Ovary (tissue), 9 donors: ENCODE data around the gene APBB2. TPM values are rescaled to one million over a fixed set of nuclear protein-coding genes. Genes with fewer than 3 reads are reported as not detected.

Source experiments
- DNase-seq, 5 donors: peaks; one replicate each; pipeline ENCODE4 v3.0.0-alpha.2; 2019 to 2020
- H3K27ac ChIP-seq, 2 donors: fragments of 200-600 bp; one replicate each; pipeline versions ENCODE4 v1.5.1 to v1.8.0; 2019 to 2022
- H3K27me3 ChIP-seq: fragments of 200-600 bp; one replicate; pipeline ENCODE4 v1.8.0; 2022
- H3K36me3 ChIP-seq: fragments of 200-600 bp; sonication (generic); one replicate; pipeline ENCODE4 v1.5.1; 2019
- H3K4me1 ChIP-seq: one replicate; pipeline ENCODE4 v1.8.1; 2013; ENCODE audit warnings: mild to moderate bottlenecking, moderate library complexity; ENCODE audit not compliant: insufficient read depth
- H3K4me3 ChIP-seq: fragments of 200-600 bp; sonication (generic); one replicate; pipeline ENCODE4 v1.5.1; 2017
- H3K9me3 ChIP-seq, 2 donors: fragments of 200-600 bp in 1 of 2; sonication (generic) in 1 of 2; one replicate each; pipeline versions ENCODE4 v1.5.1 to v1.8.1; 2013 to 2019; ENCODE audit warnings: mild to moderate bottlenecking in 1 of 2, moderate library complexity in 1 of 2
- CTCF ChIP-seq, 3 donors: fragments of 450-650 bp in 2 of 3; fragments of 200-600 bp in 1 of 3; IDR thresholded peaks; one replicate each; pipeline versions ENCODE4 v1.5.1 to v1.8.0; 2016 to 2022; ENCODE audit warnings: antibody characterized with exemption in 3 of 3, mild to moderate bottlenecking in 1 of 3
- EP300 ChIP-seq: sonication (generic); formaldehyde crosslinking; IDR thresholded peaks from one replicate; pipeline ENCODE4 v1.6.1; 2017; ENCODE audit warnings: antibody characterized with exemption
- POLR2A ChIP-seq: fragments of 450-650 bp; IDR thresholded peaks from one replicate; pipeline ENCODE4 v1.6.1; 2017; ENCODE audit warnings: antibody characterized with exemption, mild to moderate bottlenecking, moderate library complexity
- WGBS, 3 donors: extraction: QIAGEN DNeasy Blood & Tissue Kit in 1 of 3; methylation state at CpG; one replicate each; pipeline versions ENCODE4 v1.1.5 to v1.1.7; 2013 to 2017; 5-methylcytosine and 5-hydroxymethylcytosine counted together
- intact Hi-C, 4 donors: fragments of 100-400 bp; cut with DNase I; formaldehyde crosslinking; loops; one replicate each; pipeline versions ENCODE4 v1.11.0 to v1.15.1; 2022 to 2023
- polyA plus RNA-seq, 2 donors: library from polyadenylated mRNA; stranded (reverse); fragments of 200-250 nt in 1 of 2; fragments of 350-450 nt in 1 of 2; fragmentation: Illumina TruSeq in 1 of 2; extraction: RNeasy Lipid Tissue Mini Kit (QIAGEN cat#74804) in 1 of 2; gene quantifications; one replicate each; pipeline ENCODE4 v1.2.3, GENCODE V29; 2013 to 2014
- total RNA-seq, 7 donors: library from RNA; depleted of rRNA in 2 of 7; stranded (reverse); fragments of >200 nt in 2 of 7; fragmentation: NEBNext Ultra II Directional in 3 of 7; extraction: Animal tissue kit (Norgen Biotek cat#: 25700) in 3 of 7; gene quantifications; one replicate each; pipeline versions ENCODE4 v1.1.0 to v1.2.4, GENCODE V29; 2016 to 2023
- donor health status: DM: no; HTN: no; CAD: no; lungs with moderate emphysema.
- donor health status: DM: no; HTN: no; CAD: no.
- donor health status: Bipolar disorder and iron deficiency.
- donor health status: DM: yes; HTN: yes; CAD: no.
- donor health status: DM: no; HTN: no; CAD: no.
- donor health status: DM: yes; HTN: yes; CAD: no.

The APBB2 gene
- total and polyA plus RNA-seq, 9 donors = 30.9 to 163 (median 80.1) TPM

DNA sequence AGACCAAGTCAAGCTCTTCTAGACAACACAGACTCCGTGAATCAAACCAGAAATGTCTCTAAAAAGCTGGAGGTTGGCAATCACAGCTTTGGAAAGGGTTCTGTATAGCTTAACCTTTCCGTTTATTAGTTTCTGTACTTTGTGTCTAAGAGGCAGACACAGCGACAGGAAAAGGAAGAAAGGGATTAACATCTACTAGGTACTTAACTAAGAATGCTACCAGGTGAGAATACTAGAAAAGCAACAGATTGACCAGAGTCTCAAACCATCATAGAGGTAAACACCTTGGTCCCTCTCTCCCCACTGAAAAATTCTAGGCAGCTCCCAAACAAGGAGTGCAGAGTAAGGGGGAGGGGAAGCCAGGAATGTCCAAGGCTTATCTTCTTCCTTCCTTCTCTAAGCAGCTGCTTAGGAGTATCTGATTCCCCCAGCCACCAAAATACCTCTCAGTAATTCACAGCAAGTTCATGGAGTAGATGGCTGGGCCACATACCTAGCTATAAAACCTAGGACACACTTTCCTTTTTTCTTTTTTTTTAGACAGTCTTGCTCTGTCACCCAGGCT is 80.8 kb downstream of the APBB2 start:
- Histone ChIP-seq H3K27ac (no peak overlapping the region), H3K9me3 (no peaks in the 10 kb centered on the region), H3K27me3 (no peaks in the 10 kb centered on the region), H3K4me1 (peaks cover 16% of the 10 kb centered on the region), H3K36me3 (no peaks in the 10 kb centered on the region), H3K4me3 (no peak overlapping the region)
- 59 to 67% (median 63%) methylated on average over 3 of the region's 3 CpGs for WGBS, 3 donors
- intact Hi-C loops = no loop called here
- TF ChIP-seq EP300 = no peak
- no peak for TF ChIP-seq POLR2A
- no peak for TF ChIP-seq CTCF (IDR thresholded peaks at IDR 0.05)
- DNase-seq = no peak

DNA sequence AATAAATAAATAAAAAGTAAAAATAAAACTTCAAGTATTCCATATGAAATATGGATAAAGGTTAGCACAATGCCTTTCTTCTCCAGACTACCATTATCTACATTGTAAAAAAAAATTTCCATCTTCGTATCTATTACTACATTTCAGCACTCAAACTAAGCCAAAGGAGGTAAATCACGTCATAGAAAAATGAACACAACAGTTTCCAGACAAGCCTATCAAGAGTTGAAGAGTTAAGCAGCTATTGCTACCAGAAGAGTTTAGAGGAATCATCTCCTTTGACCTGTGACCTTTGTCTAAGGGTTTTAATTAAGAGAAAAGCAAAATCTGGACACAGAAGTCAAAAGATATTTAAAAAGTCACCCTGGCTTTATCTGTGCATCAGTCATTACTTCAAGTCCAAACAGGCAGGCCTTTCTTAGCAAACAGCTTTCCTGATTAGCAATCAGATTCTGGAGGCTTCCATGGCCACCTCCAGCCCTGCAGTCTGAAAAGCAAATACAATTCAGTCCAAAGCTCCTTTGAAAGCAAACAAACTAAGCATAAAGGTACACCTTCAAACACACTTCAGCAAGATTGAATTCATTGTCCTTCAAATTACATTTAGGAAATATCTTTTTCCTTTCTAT is 82.2 kb downstream of the APBB2 start:
- Histone ChIP-seq H3K36me3 (no peaks in the 10 kb centered on the region), H3K27ac (no peak overlapping the region), H3K9me3 (no peaks in the 10 kb centered on the region), H3K27me3 (no peaks in the 10 kb centered on the region), H3K4me3 (no peak overlapping the region), H3K4me1 (peaks cover 16% of the 10 kb centered on the region)
- TF ChIP-seq EP300 (no peak), POLR2A (no peak), CTCF (IDR thresholded peaks at IDR 0.05) (no peak)
- 56 to 74% (median 57%) methylated on average over 2 of the region's 2 CpGs for WGBS, 3 donors
- intact Hi-C loops = no loop called here
- no peak for DNase-seq

- 34 to 42% (median 40%) methylated on average over 6 of the region's 6 CpGs for WGBS, 3 donors
These were observed 84.4 kb downstream of the APBB2 start for GRCh38 chr4:41129936-41130440.

More at GRCh38 chr4:41129936-41130440, 84.4 kb downstream of the APBB2 start:
- no peak overlapping the region for H3K27ac ChIP-seq
- no peak overlapping the region for H3K4me3 ChIP-seq
- H3K9me3 ChIP-seq = no peaks in the 10 kb centered on the region
- no peaks in the 10 kb centered on the region for H3K36me3 ChIP-seq
- DNase-seq = no peak
- H3K4me1 ChIP-seq = peaks cover 18% of the 10 kb centered on the region
- no peaks in the 10 kb centered on the region for H3K27me3 ChIP-seq
- intact Hi-C loops = loop anchor here in 1 of 4 donors (10.0 kb wide), 1 partner anchor 85 kb away; the partner anchor contains the start of gene APBB2
- TF ChIP-seq POLR2A (no peak), CTCF (IDR thresholded peaks at IDR 0.05) (no peak), EP300 (no peak)
